ENCODE measurements around the gene LIPT2. TPM values are rescaled to one million over a fixed set of nuclear protein-coding genes. Genes with fewer than 3 reads are reported as not detected.

Gene LIPT2
- total and polyA plus RNA-seq, 12 donors, result 1.8 to 16.1 (median 5.4) TPM

DNA sequence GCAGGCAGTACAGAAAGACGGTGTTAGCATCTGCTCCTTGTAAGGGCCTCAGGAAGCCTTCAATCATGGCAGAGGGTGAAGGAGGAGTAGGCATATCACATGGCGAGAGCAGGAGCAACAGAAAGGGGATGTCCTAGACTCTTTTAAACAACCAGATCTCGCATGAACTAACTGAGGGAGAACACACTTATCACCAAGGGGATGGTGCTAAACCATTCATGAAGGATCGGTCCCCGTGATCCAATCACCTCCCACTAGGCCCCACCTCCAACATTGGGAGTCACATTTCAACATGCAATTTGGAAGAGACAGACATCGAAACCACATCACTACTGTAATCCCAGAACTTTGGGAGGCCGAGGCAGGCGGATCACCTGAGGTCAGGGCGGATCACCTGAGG, 39.9 kb upstream of the LIPT2 start:
- no peak overlapping the region for H3K27ac ChIP-seq
- H3K27me3 ChIP-seq, result no peaks in the 10 kb centered on the region
- intact Hi-C loops (cut with DNase I), result no loop called here
- H3K4me3 ChIP-seq, result no peak overlapping the region
- 86 to 92% (median 90%) methylated on average over 4 to 9 of the region's 9 CpGs for WGBS, 4 donors
- no peaks in the 10 kb centered on the region for H3K36me3 ChIP-seq (replicated peaks in 1 of 2)
- no peaks in the 10 kb centered on the region for H3K4me1 ChIP-seq (replicated peaks in 1 of 2)
- TF ChIP-seq, protein P1, sequence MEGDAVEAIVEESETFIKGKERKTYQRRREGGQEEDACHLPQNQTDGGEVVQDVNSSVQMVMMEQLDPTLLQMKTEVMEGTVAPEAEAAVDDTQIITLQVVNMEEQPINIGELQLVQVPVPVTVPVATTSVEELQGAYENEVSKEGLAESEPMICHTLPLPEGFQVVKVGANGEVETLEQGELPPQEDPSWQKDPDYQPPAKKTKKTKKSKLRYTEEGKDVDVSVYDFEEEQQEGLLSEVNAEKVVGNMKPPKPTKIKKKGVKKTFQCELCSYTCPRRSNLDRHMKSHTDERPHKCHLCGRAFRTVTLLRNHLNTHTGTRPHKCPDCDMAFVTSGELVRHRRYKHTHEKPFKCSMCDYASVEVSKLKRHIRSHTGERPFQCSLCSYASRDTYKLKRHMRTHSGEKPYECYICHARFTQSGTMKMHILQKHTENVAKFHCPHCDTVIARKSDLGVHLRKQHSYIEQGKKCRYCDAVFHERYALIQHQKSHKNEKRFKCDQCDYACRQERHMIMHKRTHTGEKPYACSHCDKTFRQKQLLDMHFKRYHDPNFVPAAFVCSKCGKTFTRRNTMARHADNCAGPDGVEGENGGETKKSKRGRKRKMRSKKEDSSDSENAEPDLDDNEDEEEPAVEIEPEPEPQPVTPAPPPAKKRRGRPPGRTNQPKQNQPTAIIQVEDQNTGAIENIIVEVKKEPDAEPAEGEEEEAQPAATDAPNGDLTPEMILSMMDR (IDR thresholded peaks at IDR 0.05), result no peak
- TF ChIP-seq POLR2A (IDR thresholded peaks at IDR 0.05), result no peak
- no peak for DNase-seq
- no peaks in the 10 kb centered on the region for H3K9me3 ChIP-seq (replicated peaks in 1 of 3)

DNA sequence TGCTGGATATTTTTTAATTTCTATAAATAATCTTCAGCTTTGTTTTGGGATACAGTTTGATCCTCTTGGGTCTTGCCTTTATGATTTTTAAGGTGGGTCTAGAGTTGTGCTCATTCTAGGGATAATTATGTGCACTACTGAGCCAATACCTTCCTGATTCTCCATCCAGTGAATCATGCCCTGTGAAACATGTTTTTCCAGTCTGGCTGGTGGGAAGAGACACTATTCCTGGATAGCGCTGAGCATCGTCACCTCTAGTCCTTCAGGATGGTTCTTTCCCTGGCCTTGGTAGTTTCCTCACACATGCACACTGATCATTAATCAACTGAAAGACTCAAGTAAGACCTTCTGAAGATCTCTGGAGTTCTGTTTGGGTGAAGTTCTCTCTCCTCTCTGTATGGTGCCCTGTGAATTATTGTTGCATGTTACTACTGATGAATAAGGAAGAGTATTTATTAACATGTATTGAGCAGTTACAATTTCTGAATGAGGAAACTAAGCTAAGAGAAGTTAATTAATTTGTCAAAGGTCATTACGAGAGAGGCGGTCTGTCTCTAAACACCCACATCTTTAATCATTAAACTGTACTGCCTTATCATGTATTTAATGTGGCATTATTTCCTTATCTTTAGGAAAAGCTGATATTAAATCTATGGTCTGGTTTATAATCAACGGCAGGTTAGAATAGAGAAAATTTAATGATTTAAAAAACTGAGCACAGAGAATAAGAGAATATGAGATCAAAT, 39.1 kb upstream of the LIPT2 start:
- Histone ChIP-seq H3K27me3 (no peaks in the 10 kb centered on the region), H3K27ac (no peak overlapping the region), H3K4me3 (no peak overlapping the region), H3K9me3 (replicated peaks in 1 of 3) (no peaks in the 10 kb centered on the region), H3K36me3 (replicated peaks in 1 of 2) (no peaks in the 10 kb centered on the region), H3K4me1 (replicated peaks in 1 of 2) (no peaks in the 10 kb centered on the region)
- intact Hi-C loops (cut with DNase I), result no loop called here
- TF ChIP-seq POLR2A (IDR thresholded peaks at IDR 0.05), result no peak
- TF ChIP-seq, protein P1 (IDR thresholded peaks at IDR 0.05), result no peak
- 83 to 87% (median 83%) methylated on average over 5 of the region's 5 CpGs for WGBS, 4 donors
- no peak for DNase-seq

DNA sequence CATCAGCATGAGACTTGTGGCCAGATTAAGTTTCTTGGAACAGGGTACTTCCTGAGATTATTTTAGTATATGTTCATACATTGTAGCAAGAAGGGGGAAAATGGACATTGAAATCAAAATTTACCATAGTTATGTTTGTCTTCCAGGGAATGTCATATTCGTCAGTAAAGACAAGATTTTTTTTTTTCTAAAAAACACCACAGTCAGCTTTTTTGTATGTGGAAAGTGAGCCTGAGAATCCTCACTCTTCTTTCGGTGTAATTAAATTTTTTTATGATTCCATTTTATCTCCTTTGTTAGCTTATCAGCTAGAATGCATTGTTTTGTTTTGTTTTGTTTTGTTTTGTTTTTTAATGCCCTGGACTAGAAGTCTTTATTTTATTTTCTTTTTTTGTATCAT, 31.5 kb upstream of the LIPT2 start:
- H3K36me3 ChIP-seq (replicated peaks in 1 of 2), result no peaks in the 10 kb centered on the region
- no peaks in the 10 kb centered on the region for H3K27me3 ChIP-seq
- no peaks in the 10 kb centered on the region for H3K9me3 ChIP-seq (replicated peaks in 1 of 3)
- 53 to 68% (median 55%) methylated on average over 2 of the region's 2 CpGs for WGBS, 4 donors
- DNase-seq, result no peak
- no peak overlapping the region for H3K4me3 ChIP-seq
- H3K27ac ChIP-seq, result no peak overlapping the region
- intact Hi-C loops (cut with DNase I), result no loop called here
- H3K4me1 ChIP-seq (replicated peaks in 1 of 2), result no peaks in the 10 kb centered on the region
- TF ChIP-seq POLR2A (IDR thresholded peaks at IDR 0.05), result no peak

DNA sequence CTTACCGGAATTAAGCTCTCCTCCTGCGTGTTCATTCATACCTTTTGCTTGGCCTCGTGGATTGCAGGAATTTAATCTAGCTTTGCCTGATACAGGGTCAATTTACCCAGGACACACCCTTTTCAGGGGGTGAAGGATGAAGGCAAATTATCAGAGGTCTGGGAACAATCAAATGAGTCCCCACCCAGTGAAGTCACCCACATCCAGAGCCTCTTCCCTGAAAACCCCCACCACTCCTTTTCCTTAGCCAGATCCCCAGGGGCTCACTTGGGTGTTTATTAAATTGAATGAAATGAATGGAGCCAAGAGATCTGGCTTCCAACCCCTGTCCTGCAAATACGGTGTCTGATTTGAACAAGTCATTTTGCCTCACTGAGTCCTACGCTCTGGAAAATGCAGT, 31.0 kb upstream of the LIPT2 start:
- no peaks in the 10 kb centered on the region for H3K36me3 ChIP-seq (replicated peaks in 1 of 2)
- H3K4me3 ChIP-seq, result no peak overlapping the region
- H3K27me3 ChIP-seq, result no peaks in the 10 kb centered on the region
- DNase-seq, result no peak
- no peak overlapping the region for H3K27ac ChIP-seq
- H3K4me1 ChIP-seq (replicated peaks in 1 of 2), result no peaks in the 10 kb centered on the region
- intact Hi-C loops (cut with DNase I), result no loop called here
- TF ChIP-seq, protein P1 (IDR thresholded peaks at IDR 0.05), result no peak
- no peak for TF ChIP-seq POLR2A (IDR thresholded peaks at IDR 0.05)
- WGBS, 4 donors, result 75 to 83% (median 79%) methylated on average over 5 of the region's 5 CpGs
- H3K9me3 ChIP-seq (replicated peaks in 1 of 3), result no peaks in the 10 kb centered on the region

DNA sequence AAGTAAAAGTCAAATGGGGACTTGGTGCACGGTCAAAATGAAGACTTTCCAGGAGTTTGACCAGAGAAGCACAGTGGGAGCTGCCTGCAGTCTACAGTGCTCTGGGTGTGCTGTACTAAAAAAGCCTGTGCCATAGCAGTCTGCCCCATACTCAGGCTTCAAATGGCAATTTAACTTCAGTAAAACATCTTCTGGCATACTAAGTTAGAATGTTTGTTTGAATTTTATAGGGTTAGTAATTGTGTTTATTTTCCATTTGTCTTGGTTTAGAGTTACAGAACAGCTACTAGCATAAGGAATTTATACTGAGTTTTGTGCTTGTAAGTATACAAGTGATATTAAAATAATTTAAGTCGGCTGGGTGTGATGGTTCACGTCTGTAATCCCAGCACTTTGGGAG, 29.3 kb upstream of the LIPT2 start:
- no peak for DNase-seq
- no peaks in the 10 kb centered on the region for H3K9me3 ChIP-seq (replicated peaks in 1 of 3)
- H3K4me3 ChIP-seq, result no peak overlapping the region
- H3K27ac ChIP-seq, result no peak overlapping the region
- intact Hi-C loops (cut with DNase I), result no loop called here
- TF ChIP-seq, protein P1 (IDR thresholded peaks at IDR 0.05), result no peak
- TF ChIP-seq POLR2A (IDR thresholded peaks at IDR 0.05), result no peak
- no peaks in the 10 kb centered on the region for H3K4me1 ChIP-seq (replicated peaks in 1 of 2)
- H3K36me3 ChIP-seq (replicated peaks in 1 of 2), result no peaks in the 10 kb centered on the region
- H3K27me3 ChIP-seq, result no peaks in the 10 kb centered on the region
- WGBS, 4 donors, result 68 to 86% (median 77%) methylated on average over 3 of the region's 3 CpGs
